ENCODE results near the gene GULP1. TPM values are rescaled to one million over a fixed set of nuclear protein-coding genes. Genes with fewer than 3 reads are reported as not detected.

The GULP1 gene
- total and polyA plus RNA-seq, 12 donors: 2.0 to 6.0 (median 4.7) TPM

DNA sequence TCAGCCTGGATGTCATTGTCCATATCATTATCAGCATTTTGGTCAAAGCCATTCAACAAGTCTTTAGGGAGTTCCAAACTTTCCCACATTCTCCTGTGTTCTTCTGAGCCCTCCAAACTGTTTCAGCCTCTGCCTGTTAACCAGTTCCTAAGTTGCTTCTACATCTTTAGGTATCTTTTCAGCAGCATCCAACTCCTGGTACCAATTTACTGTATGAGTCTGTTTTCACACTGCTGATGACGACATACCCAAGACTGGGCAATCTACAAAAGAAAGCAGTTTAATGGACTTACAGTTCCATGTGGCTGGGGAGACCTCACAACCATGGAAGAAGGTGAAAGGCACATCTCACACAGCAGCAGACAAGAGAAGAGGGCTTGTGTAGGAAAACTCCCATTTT lies 94.2 kb downstream of the GULP1 start:
- intact Hi-C loops (cut with DNase I): no loop called here
- no peak for TF ChIP-seq CTCF (IDR thresholded peaks at IDR 0.05)
- Histone ChIP-seq H3K9me3 (peaks cover 0 to 20% (median 4%) of the 10 kb centered on the region in 11 donors), H3K27me3 (no peaks in the 10 kb centered on the region), H3K36me3 (peaks cover 0 to 6% (median 0%) of the 10 kb centered on the region in 9 donors), H3K4me1 (peaks cover 0 to 17% (median 9%) of the 10 kb centered on the region in 9 donors), H3K27ac (no peak overlapping the region), H3K4me3 (no peak overlapping the region)
- ATAC-seq (no peak), DNase-seq (no peak)
- WGBS, 2 donors: 97 to 100% methylated on average over 1 of the region's 1 CpG

DNA sequence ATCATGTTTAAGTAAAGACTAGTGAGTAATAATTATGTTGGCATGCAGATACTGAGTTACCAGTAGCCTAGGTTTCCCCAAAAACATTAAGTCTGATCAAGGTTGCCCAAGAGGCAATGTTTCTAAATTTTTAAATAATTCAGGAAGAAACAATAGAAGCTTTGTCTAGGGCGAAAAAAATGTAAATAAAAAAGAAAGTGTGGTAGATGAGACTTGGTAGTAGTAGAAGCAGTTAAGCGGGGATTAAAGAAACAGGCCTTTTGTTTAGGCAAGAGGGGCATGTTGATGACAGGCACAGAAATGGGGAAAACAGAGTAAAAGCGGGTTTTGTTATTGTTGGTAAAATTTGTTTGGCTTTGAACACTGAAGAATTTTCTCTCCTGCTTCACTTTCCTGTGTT lies 97.2 kb downstream of the GULP1 start:
- no peak for TF ChIP-seq CTCF (IDR thresholded peaks at IDR 0.05)
- Histone ChIP-seq H3K27ac (no peak overlapping the region), H3K4me3 (no peak overlapping the region), H3K4me1 (no peaks in the 10 kb centered on the region), H3K9me3 (peaks cover 0 to 50% (median 16%) of the 10 kb centered on the region in 11 donors), H3K36me3 (peaks cover 0 to 6% (median 0%) of the 10 kb centered on the region in 9 donors), H3K27me3 (no peaks in the 10 kb centered on the region)
- DNase-seq (no peak), ATAC-seq (no peak)
- 92 to 96% methylated on average over 3 of the region's 3 CpGs for WGBS, 2 donors
- intact Hi-C loops (cut with DNase I): no loop called here

DNA sequence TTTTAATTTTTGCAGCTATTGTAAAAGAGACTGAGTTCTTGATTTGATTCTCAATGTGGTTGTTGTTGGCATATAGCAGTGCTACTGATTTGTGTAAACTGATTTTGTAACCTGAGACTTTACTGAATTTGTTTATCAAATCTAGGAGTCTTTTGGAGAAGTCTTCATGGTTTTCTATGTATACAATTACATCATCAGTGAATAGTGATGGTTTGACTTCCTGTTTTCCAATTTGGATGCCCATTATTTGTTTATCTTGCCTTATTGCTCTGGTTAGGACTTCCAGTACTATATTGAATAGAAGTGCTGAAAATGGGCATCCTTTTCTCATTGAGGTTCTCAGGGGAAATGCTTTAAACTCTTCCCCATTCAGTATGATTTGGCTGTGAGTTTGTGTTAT lies 99.7 kb downstream of the GULP1 start:
- Histone ChIP-seq H3K4me1 (no peaks in the 10 kb centered on the region), H3K27ac (no peak overlapping the region), H3K4me3 (no peak overlapping the region), H3K27me3 (no peaks in the 10 kb centered on the region), H3K36me3 (no peaks in the 10 kb centered on the region), H3K9me3 (peaks cover 0 to 46% (median 17%) of the 10 kb centered on the region in 11 donors)
- DNase-seq (no peak), ATAC-seq (no peak)
- intact Hi-C loops (cut with DNase I): no loop called here
- TF ChIP-seq CTCF (IDR thresholded peaks at IDR 0.05): no peak

DNA sequence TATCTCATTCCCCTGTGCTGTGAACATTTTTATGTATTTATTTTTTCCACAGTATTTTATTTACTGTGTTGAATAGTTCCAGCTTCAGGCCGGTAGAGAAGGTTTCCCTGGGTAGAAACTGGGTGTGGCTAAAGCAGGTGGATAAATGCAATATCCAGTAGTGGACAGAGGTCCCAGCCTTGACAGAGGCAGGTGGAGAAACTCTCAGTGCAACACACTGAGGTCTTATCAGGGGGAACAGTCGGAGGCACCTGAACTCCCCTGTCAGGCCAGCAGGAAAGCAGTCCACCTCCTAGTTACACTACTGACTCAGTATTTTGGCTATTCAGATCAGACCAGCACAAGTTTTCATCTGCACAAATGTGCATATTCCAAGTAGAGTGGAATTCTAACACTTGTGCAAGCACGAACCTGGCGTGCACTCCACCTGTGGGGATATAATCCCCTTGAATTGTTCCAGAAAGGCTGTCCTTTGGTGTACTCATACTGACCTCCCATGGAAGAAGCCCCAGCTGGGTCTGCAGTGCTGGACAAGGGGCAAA lies 103.3 kb downstream of the GULP1 start:
- WGBS, 2 donors: 83 to 85% methylated on average over 4 of the region's 4 CpGs
- Histone ChIP-seq H3K27me3 (no peaks in the 10 kb centered on the region), H3K9me3 (peaks cover 0 to 43% (median 17%) of the 10 kb centered on the region in 11 donors), H3K4me1 (no peaks in the 10 kb centered on the region), H3K36me3 (no peaks in the 10 kb centered on the region), H3K4me3 (no peak overlapping the region), H3K27ac (no peak overlapping the region)
- no peak for TF ChIP-seq CTCF (IDR thresholded peaks at IDR 0.05)
- intact Hi-C loops (cut with DNase I): no loop called here
- no peak for ATAC-seq
- no peak for DNase-seq

All from heart right ventricle (tissue), 16 donors.